ENCODE measurements around the gene GDF9.

Gene GDF9

DNA sequence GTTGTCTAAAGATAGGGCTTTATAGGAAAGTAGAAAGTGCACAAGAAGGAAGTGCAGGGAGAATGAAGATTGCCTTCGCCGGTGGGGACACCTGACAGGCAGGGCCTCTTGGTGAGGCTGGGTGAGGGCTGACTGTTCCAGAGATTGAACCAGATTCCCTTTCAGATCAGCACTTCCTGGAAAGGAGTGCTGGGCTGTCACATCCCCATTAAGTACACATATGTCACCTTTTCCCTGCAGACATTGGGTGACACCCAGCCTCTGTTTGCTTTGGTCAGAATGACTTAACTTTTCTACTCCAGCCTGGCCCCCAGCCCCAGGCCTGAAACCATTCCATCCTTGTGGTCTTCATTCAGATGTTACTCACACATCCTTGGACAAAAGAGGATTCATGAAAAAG lies 28.4 kb downstream of the GDF9 start:
- no peak for DNase-seq (ENCODE audit: low read depth in 3 of 3)

- DNase-seq (ENCODE audit: low read depth in 3 of 3): no peak
These were observed 29.4 kb downstream of the GDF9 start for GRCh38 chr5:132836852-132837251.

DNA sequence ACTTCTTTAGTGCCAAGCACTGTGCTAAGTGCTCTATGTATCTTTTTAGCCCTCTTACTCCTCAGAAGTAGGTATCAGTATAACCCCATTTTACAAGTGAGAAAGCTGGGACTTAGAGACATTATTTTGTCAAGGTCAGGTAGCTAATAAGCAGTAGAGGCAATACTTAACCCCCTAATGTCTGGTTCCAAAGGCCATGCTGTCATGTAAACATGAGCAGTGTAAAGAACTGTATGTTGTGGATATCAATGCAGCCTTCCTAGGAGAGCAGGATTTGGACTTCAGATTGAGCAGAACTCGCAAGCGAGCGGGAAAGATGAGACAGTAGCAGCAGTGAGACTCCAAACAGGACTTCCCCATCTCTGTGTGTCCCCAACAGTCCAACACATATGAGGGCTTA lies 32.2 kb downstream of the GDF9 start:
- DNase-seq (ENCODE audit: low read depth in 3 of 3): no peak

DNA sequence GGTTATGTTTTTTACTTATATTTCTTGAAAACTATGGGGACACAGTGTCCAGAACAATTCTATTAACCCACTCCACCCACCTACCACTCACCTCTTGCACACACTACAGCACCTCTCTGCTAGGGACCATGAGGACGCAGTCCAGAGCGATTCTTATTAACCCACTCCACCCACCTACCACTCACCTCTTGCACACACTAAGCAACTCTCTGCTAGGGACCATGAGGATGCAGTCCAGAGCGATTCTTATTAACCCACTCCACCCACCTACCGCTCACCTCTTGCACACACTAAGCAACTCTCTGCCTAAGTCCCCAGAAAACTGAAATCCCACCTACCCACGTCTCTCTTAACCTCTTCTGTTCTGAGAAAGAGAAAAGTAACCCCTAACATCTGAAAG lies 33.7 kb downstream of the GDF9 start:
- DNase-seq (ENCODE audit: low read depth in 3 of 3): no peak

DNA sequence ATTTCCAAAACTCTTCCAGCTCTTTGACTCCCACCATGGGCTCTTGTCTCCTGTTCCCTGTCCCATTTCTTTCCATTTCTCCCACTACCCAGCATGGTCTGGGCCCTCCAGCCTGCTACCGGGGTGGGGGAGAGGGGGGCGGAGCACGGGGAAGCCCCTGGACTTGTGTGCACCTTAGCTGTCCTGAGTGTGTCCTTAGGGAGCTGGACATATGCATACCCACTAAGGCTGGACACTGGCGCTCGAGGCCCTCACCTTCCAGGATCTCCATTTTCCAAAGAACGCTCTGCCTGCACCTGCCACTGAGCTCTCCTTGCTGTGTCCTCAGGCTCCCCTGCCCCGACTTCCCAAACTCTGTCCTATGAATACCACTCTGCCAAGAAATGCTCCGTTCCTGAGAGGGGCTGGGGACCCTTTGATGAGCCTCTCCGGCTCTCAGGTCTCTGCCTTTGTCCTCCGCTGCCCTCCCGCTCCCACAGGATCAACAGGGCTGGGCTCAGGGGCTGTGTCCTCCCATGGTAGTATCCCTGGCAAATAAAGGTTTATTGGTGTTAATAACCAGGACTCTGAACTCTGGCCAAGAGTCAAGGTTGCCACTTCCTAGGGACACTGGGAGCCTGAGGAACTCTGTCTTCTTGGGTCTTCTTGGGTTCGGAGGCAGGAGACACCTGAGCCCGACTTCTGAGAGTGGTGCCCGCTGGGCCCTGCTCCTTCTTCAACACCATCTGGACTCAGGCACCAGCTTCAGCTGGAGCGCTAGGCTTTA lies 35.0 kb downstream of the GDF9 start:
- DNase-seq (ENCODE audit: low read depth in 3 of 3): no peak

- peak in 1 of 3 experiments; percentile 27 for DNase-seq (ENCODE audit: low read depth in 3 of 3)
These were observed 35.7 kb downstream of the GDF9 start, which contains the start of gene SHROOM1 for GRCh38 chr5:132830436-132831094. Gene SHROOM1 (minus strand): TSS chr5:132830647. CDS start chr5:132826140, 4,507 bp downstream.

- peak; percentile 24 to 74 (median 52) for DNase-seq (ENCODE audit: low read depth in 3 of 3)
These were observed 36.4 kb downstream of the GDF9 start for GRCh38 chr5:132829742-132830435.

- no peak for DNase-seq (ENCODE audit: low read depth in 3 of 3)
These were observed 37.3 kb downstream of the GDF9 start for GRCh38 chr5:132828846-132829494.

GRCh38 chr5:132827943-132828673 lies 38.2 kb downstream of the GDF9 start:
- no peak for DNase-seq (ENCODE audit: low read depth in 3 of 3)

- no peak for DNase-seq (ENCODE audit: low read depth in 3 of 3)
These were observed 39.7 kb downstream of the GDF9 start for GRCh38 chr5:132826424-132827082.

GRCh38 chr5:132825834-132826391 lies 40.4 kb downstream of the GDF9 start:
- peak in 1 of 3 experiments; percentile 22 for DNase-seq (ENCODE audit: low read depth in 3 of 3)

- DNase-seq (ENCODE audit: low read depth in 3 of 3): peak in 1 of 3 experiments; percentile 16
These were observed 41.0 kb downstream of the GDF9 start for GRCh38 chr5:132825033-132825833.

- DNase-seq (ENCODE audit: low read depth in 3 of 3): no peak
These were observed 41.8 kb downstream of the GDF9 start for GRCh38 chr5:132824426-132824825.

- DNase-seq (ENCODE audit: low read depth in 3 of 3): no peak
These were observed 42.7 kb downstream of the GDF9 start for GRCh38 chr5:132823481-132824050.

DNA sequence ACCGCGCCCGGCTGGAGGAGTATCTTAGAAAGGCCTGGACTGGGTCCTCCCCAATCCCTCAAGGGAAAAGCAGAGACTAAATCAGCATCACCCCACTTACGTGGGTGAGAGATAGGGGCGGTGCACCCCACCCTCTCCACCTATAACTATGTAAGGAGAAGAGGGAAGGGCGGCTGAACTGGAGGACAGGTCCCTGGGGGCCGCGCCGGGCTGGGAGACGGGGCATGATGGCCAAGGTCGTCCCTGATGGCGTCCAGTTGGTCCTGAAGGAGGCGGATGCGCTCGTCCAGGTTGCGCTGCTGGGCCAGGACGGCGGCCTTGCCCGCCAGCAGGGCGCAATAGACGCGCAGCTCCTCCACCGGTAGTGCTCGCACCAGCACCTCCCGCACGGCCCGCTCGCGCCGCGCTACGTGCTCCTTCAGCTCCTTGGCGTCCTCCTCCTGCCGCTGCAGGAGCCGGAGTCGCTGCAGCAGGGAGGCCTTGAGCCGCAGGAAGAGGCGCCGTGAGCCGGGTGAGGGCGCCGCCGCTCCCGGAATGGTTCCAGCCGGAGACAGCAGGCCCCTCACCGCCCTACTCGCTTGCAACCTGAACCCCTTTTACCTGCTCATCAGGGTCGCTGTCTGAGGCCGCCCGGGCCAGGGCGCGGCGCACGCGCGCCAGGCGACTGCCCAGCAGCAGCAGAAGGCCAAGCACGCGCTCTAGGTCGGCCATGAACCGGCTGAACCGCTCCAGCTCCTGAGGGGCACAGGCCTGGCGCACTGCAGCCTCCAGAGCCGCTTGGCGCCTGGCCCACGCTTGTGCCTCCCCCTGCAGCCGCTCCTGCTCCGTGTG lies 43.4 kb downstream of the GDF9 start:
- peak in 1 of 3 experiments; percentile 33 for DNase-seq (ENCODE audit: low read depth in 3 of 3)

DNA sequence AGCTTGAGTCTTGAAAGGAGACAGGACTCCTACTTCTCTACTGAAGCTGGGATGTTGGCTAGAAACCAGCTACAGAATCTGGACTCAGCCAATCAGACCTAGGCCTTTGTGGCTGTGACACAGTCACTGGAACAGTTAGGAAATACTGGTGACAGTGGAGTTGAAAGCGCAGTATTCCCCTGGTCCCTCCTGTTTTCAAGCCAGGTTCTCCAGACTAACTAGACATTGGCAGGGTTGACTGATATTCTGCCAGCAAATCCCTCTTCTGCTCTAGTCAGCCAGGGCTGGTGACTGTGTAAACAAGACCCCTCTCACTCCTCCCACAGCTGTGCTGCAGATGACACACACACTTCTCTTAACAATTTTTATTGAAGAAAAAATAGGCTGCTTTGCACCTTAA lies 44.5 kb downstream of the GDF9 start:
- DNase-seq (ENCODE audit: low read depth in 3 of 3): no peak

- no peak for DNase-seq (ENCODE audit: low read depth in 3 of 3)
These were observed 44.9 kb downstream of the GDF9 start for GRCh38 chr5:132821350-132821749.

GRCh38 chr5:132820162-132820754 lies 46.0 kb downstream of the GDF9 start:
- peak; percentile 74 to 90 (median 85) for DNase-seq (ENCODE audit: low read depth in 3 of 3)
